Kidney tubule cell (primary cell): Measurements from ENCODE around the gene RC3H2.
"Not testable (repeated sequence)": the region's sequence is repeated elsewhere in the genome, so short reads cannot be mapped to it uniquely, and the experiment has no call there.

Experiments
- DNase-seq: peaks from one replicate; pipeline ENCODE4 v3.0.0-alpha.2; 2018; ENCODE audit warnings: low spot score

Gene RC3H2

DNA sequence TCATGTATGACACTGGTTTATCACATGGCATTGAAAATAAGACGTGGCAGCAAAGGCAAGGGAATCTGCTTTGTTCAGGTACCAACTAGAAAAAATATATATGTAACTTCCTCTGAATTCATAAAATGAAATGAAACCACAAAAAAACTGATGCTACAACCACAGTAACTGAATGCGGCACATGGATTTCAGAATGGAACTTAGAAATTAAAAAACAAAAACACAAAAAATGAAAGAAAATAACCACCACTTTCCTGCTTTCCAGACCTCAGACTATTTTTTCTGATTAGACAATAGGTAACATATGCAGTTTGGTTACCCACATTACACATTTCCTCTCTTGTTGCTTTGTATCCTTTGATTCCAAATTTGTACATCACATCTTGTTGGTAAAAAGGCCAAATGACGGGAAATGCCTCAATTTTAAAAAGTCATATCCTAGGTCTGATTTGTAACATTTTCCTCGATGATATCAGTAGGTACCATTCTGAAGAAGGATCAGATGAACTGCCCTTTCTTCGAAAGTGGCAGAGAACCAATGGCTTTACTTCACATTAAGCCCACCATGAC is 58.7 kb downstream of the RC3H2 start:
- DNase-seq, result no peak

DNA sequence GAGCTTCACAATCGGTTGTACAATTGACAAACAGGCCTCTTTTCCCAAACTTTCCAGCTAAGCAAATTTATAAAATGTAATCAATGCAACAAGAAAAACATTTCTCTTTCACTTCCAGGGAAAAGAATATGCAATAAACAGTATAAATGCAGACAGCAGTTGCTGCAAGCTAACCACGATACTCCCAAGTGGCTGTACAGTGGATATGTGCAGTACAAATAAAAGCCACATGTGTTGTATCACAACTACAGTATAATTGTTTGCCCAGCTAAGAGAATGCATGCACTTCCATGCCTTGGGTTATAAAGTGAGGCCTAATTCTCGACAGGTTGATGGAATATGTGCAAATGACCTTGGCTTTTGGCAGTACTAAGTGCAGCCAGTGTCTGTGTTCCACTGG is 60.0 kb downstream of the RC3H2 start:
- no peak for DNase-seq

DNA sequence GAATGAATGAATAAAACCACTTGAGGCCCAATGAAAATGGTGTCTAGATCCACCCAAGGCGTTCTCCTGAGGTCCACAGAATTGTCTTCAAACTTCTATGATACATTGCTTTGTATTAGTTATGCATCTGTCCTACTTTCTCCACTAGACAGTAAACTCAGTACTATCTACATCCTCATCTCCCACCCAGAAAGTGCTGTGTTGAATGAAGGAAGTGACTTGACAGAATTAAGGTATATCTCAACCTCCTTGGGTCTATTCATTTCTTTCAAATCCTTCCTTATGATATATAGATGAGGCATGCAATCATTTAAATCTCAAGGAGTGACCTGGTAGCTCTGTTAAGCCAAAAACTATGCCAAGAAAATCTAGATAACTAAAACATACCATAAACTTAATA is 61.0 kb downstream of the RC3H2 start:
- no peak for DNase-seq

DNA sequence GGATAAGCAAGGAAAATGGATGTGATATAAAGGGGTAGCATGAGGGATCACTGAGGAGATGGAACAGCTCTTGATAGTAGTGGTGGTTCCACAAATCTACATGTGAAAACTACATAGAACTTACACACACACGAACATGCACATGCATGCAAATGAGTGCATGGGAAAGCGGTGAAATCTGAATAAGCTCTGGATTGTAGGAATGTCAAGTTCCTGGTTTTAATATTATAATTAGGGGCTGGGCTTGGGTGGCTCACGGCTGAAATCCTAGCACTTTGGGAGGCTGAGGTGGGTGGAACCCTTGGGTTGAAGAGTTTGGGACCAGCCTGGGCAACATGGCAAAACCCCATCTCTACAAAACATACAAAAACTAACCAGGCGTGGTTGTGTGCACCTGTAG is 63.7 kb downstream of the RC3H2 start:
- no peak for DNase-seq

DNA sequence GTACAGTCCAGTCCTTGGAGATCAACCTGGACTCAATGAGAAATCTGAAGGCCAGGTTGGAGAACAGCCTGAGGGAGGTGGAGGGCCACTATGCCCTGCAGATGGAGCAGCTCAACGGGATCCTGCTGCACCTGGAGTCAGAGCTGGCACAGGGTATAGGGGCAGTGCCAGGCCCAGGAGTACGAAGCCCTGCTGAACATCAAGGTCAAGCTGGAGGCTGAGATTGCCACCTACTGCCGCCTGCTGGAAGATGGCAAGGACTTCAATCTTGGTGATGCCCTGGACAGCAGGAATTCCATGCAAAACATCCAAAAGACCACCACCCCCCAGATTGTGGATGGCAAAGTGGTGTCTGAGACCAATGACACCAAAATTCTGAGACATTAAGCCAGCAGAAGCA is 66.7 kb downstream of the RC3H2 start:
- DNase-seq, result not testable (repeated sequence)

DNA sequence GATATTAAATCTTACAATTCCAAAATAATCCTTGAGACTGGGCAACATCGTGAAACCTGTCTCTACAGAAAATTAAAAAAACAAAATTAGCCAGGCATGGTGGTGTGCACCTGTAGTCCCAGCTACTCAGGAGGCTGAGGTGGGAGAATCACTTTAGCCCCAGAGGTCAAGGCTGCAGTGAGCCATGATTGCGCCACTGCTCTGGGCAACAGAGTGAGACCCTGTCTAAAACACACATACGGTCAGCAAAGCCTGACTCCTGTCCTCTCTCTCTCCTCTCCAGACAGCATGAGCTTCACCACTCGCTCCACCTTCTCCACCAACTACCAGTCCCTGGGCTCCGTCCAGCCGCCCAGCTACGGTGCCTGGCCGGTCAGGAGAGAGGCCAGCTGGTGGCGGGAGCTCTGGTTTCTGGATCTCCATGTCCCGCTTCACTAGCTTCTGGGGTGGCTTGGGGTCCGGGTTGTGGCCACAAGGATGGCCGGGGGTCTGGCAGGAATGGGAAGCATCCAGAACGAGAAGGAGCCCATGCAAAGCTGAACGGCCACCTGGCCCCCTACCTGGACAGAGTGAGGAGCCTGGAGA is 67.8 kb downstream of the RC3H2 start:
- DNase-seq, result no peak

DNA sequence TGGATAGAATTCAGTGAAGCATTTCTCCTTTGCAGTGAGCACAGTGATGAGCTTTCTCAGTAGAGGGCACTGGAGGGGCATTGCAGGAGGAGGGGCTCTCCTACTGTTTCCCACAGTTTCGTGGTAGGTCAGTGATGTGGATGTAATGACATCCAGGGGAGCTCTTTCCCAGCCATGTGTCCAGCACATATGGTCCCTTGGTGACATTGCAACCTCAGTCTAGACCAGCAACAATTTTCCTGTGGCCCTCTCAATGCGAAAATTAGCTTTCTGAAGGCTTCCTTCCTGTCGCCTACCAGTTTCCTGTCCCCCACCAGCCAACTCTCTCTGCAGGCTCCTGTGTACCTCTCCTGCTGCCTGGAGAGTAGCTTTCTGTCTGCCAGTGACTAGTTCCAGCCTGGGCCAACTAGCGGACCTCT is 69.8 kb downstream of the RC3H2 start:
- no peak for DNase-seq

DNA sequence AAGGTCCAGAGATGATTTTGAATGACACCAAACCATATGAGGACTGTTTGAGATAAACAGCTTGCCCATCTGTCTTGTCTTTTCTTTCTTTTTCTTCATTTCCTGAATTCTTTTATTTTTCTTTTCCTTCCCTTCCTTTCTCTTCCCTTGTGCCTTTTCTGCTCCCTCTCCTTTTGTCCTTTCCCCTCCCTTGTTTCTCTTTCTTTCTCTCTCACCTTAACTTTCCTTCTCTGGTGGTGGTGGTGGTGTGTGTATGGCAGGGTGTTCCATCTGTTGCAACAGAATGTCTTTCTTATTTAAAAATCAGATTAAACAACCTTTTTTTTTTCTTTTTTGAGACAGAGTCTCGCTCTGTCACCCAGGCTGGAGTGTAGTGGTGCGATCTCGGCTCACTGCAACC is 73.0 kb downstream of the RC3H2 start:
- no peak for DNase-seq

DNA sequence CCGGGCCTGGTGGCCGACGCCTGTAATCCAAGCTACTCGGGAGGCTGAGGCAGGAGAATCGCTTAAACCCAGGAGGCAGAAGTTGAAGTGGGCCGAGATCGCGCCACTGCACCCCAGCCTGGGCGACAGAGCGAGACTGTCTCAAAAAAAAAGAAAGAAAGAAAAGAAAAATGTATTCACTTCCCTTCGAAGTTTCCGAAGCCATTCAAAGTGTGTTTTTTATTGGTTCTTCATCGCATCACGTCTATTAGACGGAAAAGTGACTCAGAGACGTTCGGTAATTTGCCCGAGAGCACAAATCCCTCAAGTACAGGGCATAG is 76.2 kb downstream of the RC3H2 start:
- DNase-seq, result not testable (repeated sequence)

DNA sequence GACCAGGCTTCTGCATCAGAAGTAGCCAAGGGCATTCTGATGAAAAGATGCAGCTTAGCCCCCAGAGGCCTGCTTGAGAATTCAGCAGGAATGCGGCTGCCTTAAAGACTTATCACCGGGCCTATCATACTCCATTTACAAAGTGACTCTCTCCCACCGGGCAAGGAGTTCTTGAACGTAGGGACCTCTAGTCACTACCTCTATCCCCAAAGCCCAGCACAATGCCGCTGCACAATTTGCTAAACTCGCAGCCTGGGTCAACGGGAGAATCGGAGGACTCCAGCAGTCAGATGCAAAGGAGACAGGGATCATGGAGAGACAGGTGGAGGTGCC is 77.4 kb downstream of the RC3H2 start:
- peak; percentile 29 for DNase-seq

DNA sequence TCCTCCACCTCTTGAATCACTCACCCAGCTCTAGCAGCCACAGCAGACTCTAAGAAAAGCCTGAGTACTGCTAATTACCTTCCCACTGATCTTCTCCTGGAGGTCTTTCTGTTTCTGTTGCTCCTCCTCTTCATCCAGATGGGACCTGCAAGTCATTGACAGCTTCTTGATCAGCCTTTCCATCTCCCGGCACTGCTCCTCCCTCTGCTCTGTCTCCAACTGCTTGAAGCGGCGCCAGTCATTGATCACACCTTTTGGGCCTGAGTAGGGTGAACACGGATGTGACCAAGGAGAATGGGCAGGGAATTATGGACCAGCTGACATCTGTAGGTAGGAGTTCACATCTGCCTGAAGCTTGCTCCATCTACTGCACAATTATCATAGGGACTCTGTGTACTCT is 82.2 kb downstream of the RC3H2 start:
- no peak for DNase-seq

DNA sequence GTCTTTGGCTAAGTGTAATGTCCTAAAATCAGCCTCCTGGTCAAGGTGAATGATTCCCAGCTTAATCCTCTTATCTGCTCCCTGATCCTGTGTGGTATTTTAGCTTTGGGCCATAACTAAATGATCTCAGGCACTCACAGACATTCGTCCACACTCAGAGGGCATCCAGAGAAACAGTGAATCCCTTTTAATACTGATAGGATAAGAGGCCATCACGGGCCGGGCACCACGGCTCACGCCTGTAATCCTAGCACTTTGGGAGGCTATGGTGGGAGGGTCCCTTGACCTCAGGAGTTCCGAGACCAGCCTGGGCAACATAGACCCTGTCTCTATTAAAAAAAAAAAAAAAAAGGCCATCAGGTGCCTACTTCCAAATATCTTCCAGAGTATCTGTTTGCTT is 83.1 kb downstream of the RC3H2 start:
- no peak for DNase-seq

DNA sequence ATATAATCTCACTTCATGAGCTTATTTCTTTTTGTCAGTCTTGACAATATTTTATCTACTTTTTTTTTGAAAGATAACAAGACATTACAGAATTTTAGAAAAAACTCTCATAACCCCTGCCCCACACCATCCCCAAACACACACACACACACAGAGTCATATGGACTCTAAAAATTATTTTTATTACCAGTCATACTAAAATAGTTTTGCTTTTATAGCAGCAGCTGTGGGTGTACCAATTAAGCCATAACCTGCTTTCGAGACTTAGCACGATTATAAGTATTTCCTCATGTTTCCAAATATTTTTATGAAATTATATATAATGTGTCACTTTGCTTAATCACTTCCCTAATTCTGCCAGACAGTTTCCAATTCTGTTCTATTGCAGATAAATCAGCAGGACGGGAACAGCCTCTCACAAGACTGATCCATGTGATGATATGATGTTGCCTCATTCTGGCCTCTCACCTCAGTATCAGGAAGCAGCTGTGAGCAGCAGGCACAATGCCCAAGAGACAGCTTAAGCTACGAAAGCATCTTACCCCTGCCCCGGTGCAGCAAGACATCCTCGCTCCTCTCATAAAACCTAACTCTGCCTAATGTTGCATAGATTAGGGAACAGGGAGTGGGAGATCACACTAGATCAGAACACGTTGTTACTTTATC is 83.7 kb downstream of the RC3H2 start:
- no peak for DNase-seq

DNA sequence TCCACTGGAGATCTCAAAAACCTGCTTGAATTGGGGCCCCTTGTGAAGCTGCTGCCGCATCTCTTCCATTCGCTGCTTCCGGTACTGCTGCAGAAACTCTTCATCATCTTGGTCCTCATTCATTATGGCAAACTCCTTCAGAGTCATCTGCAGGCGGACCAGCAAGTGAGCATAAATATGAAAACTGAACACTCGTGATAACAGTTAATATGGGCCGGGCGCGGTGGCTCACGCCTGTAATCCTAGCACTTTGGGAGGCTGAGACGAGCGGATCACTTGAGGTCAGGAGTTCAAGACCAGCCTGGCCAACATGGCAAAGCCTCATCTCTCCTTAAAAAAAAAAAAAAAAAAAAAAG is 84.7 kb downstream of the RC3H2 start:
- DNase-seq, result no peak

DNA sequence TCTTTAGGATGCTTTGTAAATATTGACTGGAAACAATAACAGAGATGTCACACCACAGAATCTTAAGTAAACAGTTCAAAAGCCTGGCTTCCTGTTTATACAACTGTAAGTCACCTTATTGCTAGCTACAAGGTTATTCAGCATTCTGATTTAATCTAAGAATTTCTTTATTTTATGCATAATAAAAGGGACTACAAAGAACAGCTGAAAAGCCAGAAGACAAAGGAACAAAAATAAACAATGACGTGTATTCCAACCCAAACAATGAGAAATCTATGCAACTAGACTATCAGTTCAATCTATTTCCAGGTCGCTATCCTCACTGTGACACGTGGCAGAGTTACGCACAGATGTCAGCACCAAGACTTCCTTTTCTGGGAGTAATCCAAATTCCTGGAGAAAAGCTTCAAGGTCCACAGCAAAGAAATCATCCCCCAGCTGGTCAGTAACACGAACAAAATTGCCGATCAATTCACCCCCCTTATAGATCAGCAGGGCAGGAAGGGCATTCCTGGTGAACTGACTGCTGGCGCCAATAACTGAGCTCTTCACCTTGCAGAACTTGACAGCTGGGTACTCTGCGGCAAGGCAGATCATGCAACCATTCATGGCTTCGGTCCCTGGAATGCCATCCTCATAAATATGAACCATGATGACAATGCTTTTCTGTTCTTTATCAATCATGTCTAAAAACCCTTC is 85.2 kb downstream of the RC3H2 start:
- DNase-seq, result no peak

DNA sequence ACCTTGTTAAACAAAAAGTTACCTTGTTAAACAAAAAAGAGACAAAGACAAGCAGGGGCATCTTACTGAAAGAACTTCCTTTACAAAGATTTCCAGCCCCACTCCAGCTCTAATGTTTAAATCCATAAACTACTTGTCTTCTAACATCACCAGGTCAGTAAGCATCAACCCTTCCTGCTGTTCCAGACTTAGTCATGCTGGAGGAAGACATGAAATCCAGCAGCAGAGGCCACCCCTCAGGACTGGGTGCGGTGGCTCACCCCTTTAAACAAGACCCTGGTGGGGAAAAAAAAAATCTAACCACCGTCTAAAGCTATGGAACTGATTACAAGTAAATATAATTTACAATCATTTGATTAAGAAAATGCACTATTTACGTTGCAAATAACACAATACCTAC is 85.8 kb downstream of the RC3H2 start:
- no peak for DNase-seq

DNA sequence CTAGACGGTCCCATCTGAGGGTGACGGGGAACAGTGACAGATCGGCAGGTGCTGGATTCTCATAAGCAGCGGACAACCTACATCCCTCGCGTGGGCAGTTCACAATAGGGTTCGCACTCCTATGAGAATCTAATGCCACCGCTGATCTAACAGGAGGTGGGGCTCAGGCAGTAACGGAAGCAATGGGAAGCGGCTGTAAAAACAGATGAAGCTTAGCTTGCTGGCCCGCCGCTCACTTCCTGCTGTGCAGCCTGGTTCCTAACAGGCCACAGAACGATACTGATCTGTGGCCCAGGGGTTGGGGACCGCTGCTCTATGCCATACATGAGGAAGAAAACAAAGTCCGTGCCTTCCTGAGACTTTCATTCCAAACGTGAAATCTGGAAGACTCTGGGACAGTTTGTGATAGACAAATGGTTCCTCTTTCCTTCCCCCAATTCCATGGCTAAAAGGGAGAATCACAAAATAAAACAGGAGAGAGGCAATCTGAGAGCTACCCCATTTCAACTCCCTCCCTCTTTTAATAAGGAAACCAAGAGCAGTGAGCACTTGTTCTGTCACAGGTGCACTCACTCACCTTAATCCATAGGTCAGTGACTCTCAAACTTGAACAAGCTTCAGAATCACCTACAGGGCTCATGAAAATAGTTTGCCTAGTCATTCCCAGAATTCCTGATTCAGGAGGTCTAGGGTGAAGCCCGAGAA is 88.8 kb downstream of the RC3H2 start:
- no peak for DNase-seq

DNA sequence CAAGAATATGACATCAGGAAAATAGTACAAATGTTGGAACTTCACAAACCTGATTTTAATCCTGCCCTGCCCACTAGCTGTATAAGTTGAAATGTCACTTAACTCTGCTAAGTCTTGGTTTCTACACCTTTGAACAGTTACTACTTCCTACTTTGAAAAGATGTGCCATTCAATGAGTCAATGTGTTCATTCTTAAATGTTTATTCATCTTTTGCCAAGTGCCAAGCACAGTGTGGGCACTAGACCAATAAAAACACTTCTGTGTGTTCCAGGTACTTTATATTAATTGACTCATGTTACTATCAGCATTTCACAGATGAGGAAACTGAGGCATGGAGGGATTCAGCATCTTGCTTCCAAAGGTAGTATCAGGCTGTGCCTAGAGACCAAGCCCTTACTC is 89.6 kb downstream of the RC3H2 start:
- peak; percentile 32 for DNase-seq

DNA sequence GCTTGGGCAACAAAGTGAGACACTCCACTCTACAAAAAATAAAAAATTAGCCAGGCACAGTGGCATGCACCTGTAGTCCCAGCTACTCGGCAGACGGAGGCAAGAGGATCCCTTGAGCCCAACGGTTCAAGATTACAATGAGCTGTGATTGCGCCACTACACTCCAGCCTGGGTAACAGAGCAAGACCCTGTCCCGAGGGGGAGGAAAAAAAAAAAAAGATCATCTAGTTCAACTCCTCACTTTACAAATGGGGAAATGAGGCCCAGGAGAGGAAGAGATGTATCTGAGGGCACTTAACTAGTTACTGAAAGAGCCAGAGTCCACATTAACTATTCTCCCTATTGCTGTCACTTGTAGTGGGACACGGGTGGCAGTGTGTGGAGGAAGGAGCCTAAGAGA is 90.6 kb downstream of the RC3H2 start:
- no peak for DNase-seq

DNA sequence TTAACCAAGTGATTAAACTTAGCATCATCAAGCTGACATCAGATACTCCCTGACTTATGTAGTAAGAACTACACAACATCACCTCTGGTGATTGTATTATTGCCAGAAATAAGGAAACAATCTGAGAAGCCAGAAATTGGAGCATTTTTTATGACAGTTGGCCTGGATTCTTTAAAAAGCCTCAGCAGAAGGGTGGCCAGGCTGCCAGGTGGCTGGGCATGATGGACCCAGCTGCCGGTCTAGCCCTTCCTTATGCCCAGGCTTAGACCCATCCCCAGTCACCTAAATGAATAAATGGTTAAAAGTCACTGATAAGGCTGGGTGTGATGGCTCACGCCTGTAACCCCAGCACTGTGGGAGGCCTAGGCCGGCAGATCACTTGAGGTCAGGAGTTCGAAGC is 92.4 kb downstream of the RC3H2 start:
- no peak for DNase-seq

DNA sequence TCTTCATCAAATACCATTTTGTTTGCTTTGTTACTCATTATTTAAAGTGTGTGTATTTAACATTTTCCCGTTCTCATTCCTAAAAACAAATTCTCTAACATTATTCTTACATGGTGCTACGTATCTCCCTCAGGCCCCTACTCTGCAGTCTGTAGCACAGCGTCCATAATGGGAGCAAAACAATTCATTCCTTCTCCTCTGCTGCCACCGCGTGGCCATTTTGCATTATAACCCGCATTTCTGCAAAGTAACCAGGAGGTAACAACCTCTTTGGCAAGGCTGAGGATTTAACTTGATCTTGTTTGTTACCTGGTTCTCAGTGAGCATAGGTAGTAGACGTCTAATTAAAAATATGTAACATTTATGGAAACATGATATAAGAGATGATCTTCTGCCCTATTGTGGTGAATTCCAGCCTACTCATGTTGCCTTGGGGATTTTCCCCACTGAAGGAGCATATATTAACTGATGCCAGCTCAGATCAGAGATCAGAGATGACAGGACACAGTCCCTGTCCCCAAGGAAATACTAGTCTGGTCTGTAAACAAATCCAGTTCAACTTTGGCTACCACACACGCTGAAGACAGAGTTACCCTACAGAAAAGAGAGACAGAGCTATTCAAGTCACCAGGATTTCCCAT is 94.7 kb downstream of the RC3H2 start:
- DNase-seq, result peak; percentile 77

DNA sequence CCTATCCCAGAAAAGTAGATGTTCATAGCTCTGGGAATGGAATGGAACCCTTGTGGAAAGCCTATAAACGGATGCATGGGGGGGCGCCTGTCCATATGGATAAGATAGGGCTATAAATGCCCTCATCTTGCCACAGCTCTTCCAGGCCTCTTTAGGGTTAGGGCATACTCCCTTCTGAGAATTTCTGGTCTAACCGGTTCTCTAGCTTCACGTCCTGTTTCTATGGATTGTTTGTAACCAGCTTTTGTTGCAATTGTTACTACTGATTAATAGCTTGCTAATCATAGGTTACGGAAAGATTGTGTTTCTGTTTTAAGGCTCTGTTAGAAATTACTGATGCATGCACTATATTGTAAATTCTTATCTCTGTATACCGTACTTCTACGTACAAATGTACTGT is 95.9 kb downstream of the RC3H2 start:
- DNase-seq, result not testable (repeated sequence)

DNA sequence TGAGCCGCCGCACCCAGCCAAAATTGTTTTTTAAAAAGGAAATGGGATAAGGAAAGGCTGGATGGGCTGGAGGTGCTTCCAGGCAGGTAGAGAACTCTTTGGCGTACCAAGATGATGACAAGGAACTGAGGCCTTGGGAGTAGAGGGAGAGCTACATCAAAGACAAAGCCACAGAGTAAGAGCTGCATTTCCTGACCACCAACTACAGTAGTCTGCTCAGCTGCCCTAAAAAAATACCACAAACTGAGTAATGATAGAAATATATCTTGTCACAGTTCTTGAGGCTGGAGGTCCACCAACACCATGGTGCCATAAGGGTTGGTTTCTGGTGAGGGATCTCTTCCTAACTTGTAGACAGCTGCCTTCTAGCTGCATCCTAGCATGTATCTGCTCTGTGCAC is 97.0 kb downstream of the RC3H2 start:
- DNase-seq, result no peak
